ENCODE data around the gene SAMD11.
A peak's percentile ranks its signal among the peaks of the same experiment; 100 is the strongest.

The SAMD11 gene

GRCh38 chr1:924656-925560 is 1.2 kb downstream of the SAMD11 start:
- Histone ChIP-seq H3K36me3 (replicated peaks) (no peaks in the 10 kb centered on the region), H3K4me3 (ENCODE audit: low read depth, low read length) (peak overlapping the region; percentile 42), H3K27ac (no peak overlapping the region), H3K27me3 (replicated peaks) (peaks cover 50% of the 10 kb centered on the region)
- TF ChIP-seq, protein P1, sequence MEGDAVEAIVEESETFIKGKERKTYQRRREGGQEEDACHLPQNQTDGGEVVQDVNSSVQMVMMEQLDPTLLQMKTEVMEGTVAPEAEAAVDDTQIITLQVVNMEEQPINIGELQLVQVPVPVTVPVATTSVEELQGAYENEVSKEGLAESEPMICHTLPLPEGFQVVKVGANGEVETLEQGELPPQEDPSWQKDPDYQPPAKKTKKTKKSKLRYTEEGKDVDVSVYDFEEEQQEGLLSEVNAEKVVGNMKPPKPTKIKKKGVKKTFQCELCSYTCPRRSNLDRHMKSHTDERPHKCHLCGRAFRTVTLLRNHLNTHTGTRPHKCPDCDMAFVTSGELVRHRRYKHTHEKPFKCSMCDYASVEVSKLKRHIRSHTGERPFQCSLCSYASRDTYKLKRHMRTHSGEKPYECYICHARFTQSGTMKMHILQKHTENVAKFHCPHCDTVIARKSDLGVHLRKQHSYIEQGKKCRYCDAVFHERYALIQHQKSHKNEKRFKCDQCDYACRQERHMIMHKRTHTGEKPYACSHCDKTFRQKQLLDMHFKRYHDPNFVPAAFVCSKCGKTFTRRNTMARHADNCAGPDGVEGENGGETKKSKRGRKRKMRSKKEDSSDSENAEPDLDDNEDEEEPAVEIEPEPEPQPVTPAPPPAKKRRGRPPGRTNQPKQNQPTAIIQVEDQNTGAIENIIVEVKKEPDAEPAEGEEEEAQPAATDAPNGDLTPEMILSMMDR (IDR thresholded peaks at IDR 0.05; ENCODE audit: low read depth, low read length, missing control alignments): no peak
- no peak for DNase-seq
- in situ Hi-C loops (cut with HindIII; ENCODE audit: low pct_ligation_motif_present, low sequenced_read_pairs): no loop called here

GRCh38 chr1:925561-926421 is 2.1 kb downstream of the SAMD11 start:
- H3K4me3 ChIP-seq (ENCODE audit: low read depth, low read length): peak overlapping the region; percentile 32
- DNase-seq: no peak
- H3K27ac ChIP-seq: no peak overlapping the region
- TF ChIP-seq, protein P1 (IDR thresholded peaks at IDR 0.05; ENCODE audit: low read depth, low read length, missing control alignments): no peak
- in situ Hi-C loops (cut with HindIII; ENCODE audit: low pct_ligation_motif_present, low sequenced_read_pairs): no loop called here
- peaks cover 51% of the 10 kb centered on the region for H3K27me3 ChIP-seq (replicated peaks)
- no peaks in the 10 kb centered on the region for H3K36me3 ChIP-seq (replicated peaks)

GRCh38 chr1:927234-927633 is 3.5 kb downstream of the SAMD11 start:
- Histone ChIP-seq H3K4me3 (ENCODE audit: low read depth, low read length) (no peak overlapping the region), H3K36me3 (replicated peaks) (no peaks in the 10 kb centered on the region), H3K27me3 (replicated peaks) (peaks cover 51% of the 10 kb centered on the region), H3K27ac (no peak overlapping the region)
- in situ Hi-C loops (cut with HindIII; ENCODE audit: low pct_ligation_motif_present, low sequenced_read_pairs): no loop called here
- TF ChIP-seq, protein P1 (IDR thresholded peaks at IDR 0.05; ENCODE audit: low read depth, low read length, missing control alignments): no peak
- DNase-seq: no peak

DNA sequence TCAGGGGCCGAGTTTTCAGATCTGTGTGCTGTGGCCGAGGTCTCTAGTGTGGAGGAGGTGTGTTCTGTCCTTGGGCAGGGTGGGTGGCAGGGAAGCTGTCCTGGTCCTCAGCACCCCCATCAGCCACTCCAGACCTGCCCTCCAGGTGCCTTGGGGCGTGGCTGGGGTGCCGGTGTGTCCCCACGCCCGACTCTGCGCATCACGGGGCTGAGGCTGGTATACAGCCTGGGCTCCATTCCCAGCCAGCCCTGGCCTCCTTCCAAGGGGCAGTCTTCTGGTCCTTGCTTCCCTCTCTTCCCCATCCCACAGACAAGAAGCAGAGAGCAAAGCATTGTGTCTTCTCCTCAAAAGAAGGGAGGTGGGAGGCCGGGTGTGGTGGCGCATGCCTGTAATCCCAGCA is 4.0 kb downstream of the SAMD11 start:
- TF ChIP-seq, protein P1 (IDR thresholded peaks at IDR 0.05; ENCODE audit: low read depth, low read length, missing control alignments): no peak
- Histone ChIP-seq H3K36me3 (replicated peaks) (no peaks in the 10 kb centered on the region), H3K27me3 (replicated peaks) (peaks cover 54% of the 10 kb centered on the region), H3K27ac (no peak overlapping the region), H3K4me3 (ENCODE audit: low read depth, low read length) (no peak overlapping the region)
- in situ Hi-C loops (cut with HindIII; ENCODE audit: low pct_ligation_motif_present, low sequenced_read_pairs): no loop called here
- DNase-seq: no peak

GRCh38 chr1:928825-929661 is 5.3 kb downstream of the SAMD11 start:
- peaks cover 53% of the 10 kb centered on the region for H3K27me3 ChIP-seq (replicated peaks)

More at GRCh38 chr1:928825-929661, 5.3 kb downstream of the SAMD11 start:
- no peak for DNase-seq
- no peak overlapping the region for H3K27ac ChIP-seq
- H3K4me3 ChIP-seq (ENCODE audit: low read depth, low read length): no peak overlapping the region
- no peaks in the 10 kb centered on the region for H3K36me3 ChIP-seq (replicated peaks)
- TF ChIP-seq, protein P1 (IDR thresholded peaks at IDR 0.05; ENCODE audit: low read depth, low read length, missing control alignments): peak; percentile 7
- in situ Hi-C loops (cut with HindIII; ENCODE audit: low pct_ligation_motif_present, low sequenced_read_pairs): no loop called here
